Stimulated activated CD4-positive, alpha-beta T cell treated with anti-CD3 and anti-CD28 coated beads, Interleukin-15, amount 100 ng/mL, for 1 hour (primary cell): ENCODE results near the gene ZNF532.

Experiments
- DNase-seq, 2 donors: peaks; one replicate each; pipeline ENCODE4 v3.0.0-alpha.2; 2020; ENCODE audit warnings: low read depth in 1 of 2, low spot score in 1 of 2

The ZNF532 gene

GRCh38 chr18:59029663-59030429 is 165.2 kb downstream of the ZNF532 start:
- DNase-seq: no peak

GRCh38 chr18:59032308-59032707 is 167.6 kb downstream of the ZNF532 start:
- no peak for DNase-seq

- no peak for DNase-seq
Observed at GRCh38 chr18:59033359-59033758, 168.7 kb downstream of the ZNF532 start.

GRCh38 chr18:59033974-59034373 is 169.3 kb downstream of the ZNF532 start:
- no peak for DNase-seq

- no peak for DNase-seq
Observed at GRCh38 chr18:59035591-59035990, 170.9 kb downstream of the ZNF532 start.
